ENCODE results near the gene PABPN1. TPM values are rescaled to one million over a fixed set of nuclear protein-coding genes. Genes with fewer than 3 reads are reported as not detected.

PABPN1 gene
- total and polyA plus RNA-seq, 2 of the 13 experiments (the other 11 are each of a cell fraction or from before 2014, with no cell fraction given), result 233 to 524 TPM

- TF ChIP-seq ZNF574 (CRISPR knock-in tag; IDR thresholded peaks at IDR 0.05) (no peak), LBX2 (CRISPR knock-in tag; IDR thresholded peaks at IDR 0.05; ENCODE audit: borderline replicate concordance) (no peak), MIER3 (CRISPR knock-in tag; IDR thresholded peaks at IDR 0.05; ENCODE audit: borderline replicate concordance) (0 out of 2 replicates have a peak, but pooled peaks have one; percentile 70), ZNF256 (CRISPR knock-in tag; conservative IDR thresholded peaks at IDR 0.05) (no peak), DBP (CRISPR knock-in tag; IDR thresholded peaks at IDR 0.05; ENCODE audit: not compliant biosample characterization) (no peak), NCOA1 (CRISPR knock-in tag; IDR thresholded peaks at IDR 0.05) (no peak), BRCA1 (CRISPR knock-in tag; IDR thresholded peaks at IDR 0.05) (no peak), ZNF784 (CRISPR knock-in tag; IDR thresholded peaks at IDR 0.05; ENCODE audit: borderline replicate concordance) (peak; percentile 62; the same call in 1 of the 2 replicates), MNT (IDR thresholded peaks at IDR 0.05) (no peak), TMF1 (CRISPR knock-in tag; IDR thresholded peaks at IDR 0.05; ENCODE audit: low read depth) (no peak), ZNF607 (CRISPR knock-in tag; IDR thresholded peaks at IDR 0.05; ENCODE audit: borderline replicate concordance) (peak; percentile 54; the same call in 1 of the 2 replicates), ZNF550 (CRISPR knock-in tag; IDR thresholded peaks at IDR 0.05; ENCODE audit: borderline replicate concordance) (no peak), NFATC3 (CRISPR knock-in tag; IDR thresholded peaks at IDR 0.05) (0 out of 2 replicates have a peak, but pooled peaks have one; percentile 53), ZNF337 (CRISPR knock-in tag; IDR thresholded peaks at IDR 0.05; ENCODE audit: borderline replicate concordance, low read depth) (peak; percentile 69; the same call in 1 of the 2 replicates), GABPB1 (CRISPR knock-in tag; IDR thresholded peaks at IDR 0.05) (no peak; the same call in 1 of the 2 replicates), ARID4A (CRISPR knock-in tag; IDR thresholded peaks at IDR 0.05; ENCODE audit: borderline replicate concordance) (peak; percentile 30; the same call in 1 of the 2 replicates), HNRNPH1 (optimal IDR thresholded peaks at IDR 0.05; ENCODE audit: low read depth, low read length) (no peak)
These were observed 6.9 kb downstream of the PABPN1 start (continued) for GRCh38 chr14:23327947-23328744.
